ENCODE data around the gene AMOTL2. TPM values are rescaled to one million over a fixed set of nuclear protein-coding genes. Genes with fewer than 3 reads are reported as not detected.

AMOTL2 gene
- polyA plus RNA-seq, 1 of the 3 experiments (the other 2 are of a cell fraction): 185 TPM

GRCh38 chr3:134327594-134327975, 46.7 kb downstream of the AMOTL2 start (continued):
- peak; percentile 61; the same call in 1 of the 2 replicates for TF ChIP-seq FOSL2 (IDR thresholded peaks at IDR 0.05; ENCODE audit: borderline replicate concordance, low read depth)
- TF ChIP-seq NFIC (IDR thresholded peaks at IDR 0.05; ENCODE audit: borderline replicate concordance): no peak
- no peak for TF ChIP-seq USF2 (IDR thresholded peaks at IDR 0.05; ENCODE audit: borderline replicate concordance, low read depth, low read length)
- TF ChIP-seq GABPA (IDR thresholded peaks at IDR 0.05; ENCODE audit: low read depth): no peak
- no peak for TF ChIP-seq SMC3 (IDR thresholded peaks at IDR 0.05; ENCODE audit: low read depth, low read length)
- TF ChIP-seq NRF1 (IDR thresholded peaks at IDR 0.05; ENCODE audit: low read depth, low read length): no peak
- TF ChIP-seq EZH2phosphoT487 (IDR thresholded peaks at IDR 0.05; ENCODE audit: borderline replicate concordance, low read depth): no peak
- TF ChIP-seq EP300 (IDR thresholded peaks at IDR 0.05; ENCODE audit: borderline replicate concordance in 1 of 2, low read depth in 1 of 2, low read length in 1 of 2): peak in 1 of 2 experiments; percentile 51; a peak in 2 of 4 replicates
- TF ChIP-seq ELF1 (IDR thresholded peaks at IDR 0.05): no peak
- no peak for TF ChIP-seq SIN3A (IDR thresholded peaks at IDR 0.05; ENCODE audit: borderline replicate concordance, low read depth, low read length)
- no peak for TF ChIP-seq YY1 (IDR thresholded peaks at IDR 0.05; ENCODE audit: low read depth)
- no peak for TF ChIP-seq FOXJ3 (CRISPR knock-in tag; IDR thresholded peaks at IDR 0.05)
- no peak for TF ChIP-seq MXI1 (IDR thresholded peaks at IDR 0.05; ENCODE audit: low read depth, low read length)
- TF ChIP-seq MEF2A (IDR thresholded peaks at IDR 0.05; ENCODE audit: borderline replicate concordance, low read depth): no peak
- no peak for TF ChIP-seq RFX5 (IDR thresholded peaks at IDR 0.05; ENCODE audit: low read length)
- no peak for TF ChIP-seq MAX (IDR thresholded peaks at IDR 0.05; ENCODE audit: low read depth)
- peak; percentile 71 for TF ChIP-seq PBX3 (IDR thresholded peaks at IDR 0.05)
- no peak for TF ChIP-seq CHD2 (IDR thresholded peaks at IDR 0.05; ENCODE audit: low read length, partially characterized antibody)

- CTCF ChIA-PET: interaction anchor here (1.5 kb wide), 1 partner anchor 19 kb away, joined by 4 read pairs; no protein-coding TSS in a partner anchor
- H3K9ac ChIP-seq: peak overlapping the region; percentile 87
- peaks cover 5 to 71% of the 10 kb centered on the region in 2 experiments for H3K4me1 ChIP-seq (ENCODE audit: control insufficient read depth in 1 of 2, insufficient read depth in 2 of 2, low read depth in 1 of 2, low read length in 1 of 2)
- TF ChIP-seq TEAD4 (IDR thresholded peaks at IDR 0.05; ENCODE audit: borderline replicate concordance, insufficient read depth): peak; percentile 100
- TF ChIP-seq MEF2A (IDR thresholded peaks at IDR 0.05; ENCODE audit: borderline replicate concordance, low read depth): no peak
- TF ChIP-seq USF1 (IDR thresholded peaks at IDR 0.05; ENCODE audit: borderline replicate concordance, low read depth): no peak
- TF ChIP-seq FOXJ3 (CRISPR knock-in tag; IDR thresholded peaks at IDR 0.05): no peak
- TF ChIP-seq SMC3 (IDR thresholded peaks at IDR 0.05; ENCODE audit: low read depth, low read length): no peak
- peak; percentile 79; the same call in 1 of the 2 replicates for TF ChIP-seq SIN3A (IDR thresholded peaks at IDR 0.05; ENCODE audit: borderline replicate concordance, low read depth, low read length)
- TF ChIP-seq GATA2 (CRISPR knock-in tag; IDR thresholded peaks at IDR 0.05): no peak
- no peak for TF ChIP-seq USF2 (IDR thresholded peaks at IDR 0.05; ENCODE audit: borderline replicate concordance, low read depth, low read length)
- peak; percentile 88 for TF ChIP-seq RXRA (IDR thresholded peaks at IDR 0.05; ENCODE audit: borderline replicate concordance, low read depth)
- TF ChIP-seq FOSL2 (IDR thresholded peaks at IDR 0.05; ENCODE audit: borderline replicate concordance, low read depth): peak; percentile 95
- TF ChIP-seq MXI1 (IDR thresholded peaks at IDR 0.05; ENCODE audit: low read depth, low read length): no peak
- TF ChIP-seq RFX5 (IDR thresholded peaks at IDR 0.05; ENCODE audit: low read length): no peak
- no peak for TF ChIP-seq RAD21 (IDR thresholded peaks at IDR 0.05; ENCODE audit: low read length)
- TF ChIP-seq NRF1 (IDR thresholded peaks at IDR 0.05; ENCODE audit: low read depth, low read length): no peak
Measured at GRCh38 chr3:134326760-134327593, 47.3 kb downstream of the AMOTL2 start.

More at GRCh38 chr3:134326760-134327593, 47.3 kb downstream of the AMOTL2 start:
- Histone ChIP-seq H3K4me2 (peak overlapping the region; percentile 76), H3K27me3 (ENCODE audit: insufficient read depth) (no peaks in the 10 kb centered on the region), H3K36me3 (replicated peaks in 1 of 2; ENCODE audit: control insufficient read depth in 1 of 2, insufficient read depth in 2 of 2, low read length in 1 of 2) (no peaks in the 10 kb centered on the region), H2AFZ (ENCODE audit: low read depth) (no peak overlapping the region), H3K4me3 (ENCODE audit: low read depth in 2 of 2, low read length in 1 of 2) (no peak overlapping the region), H3K79me2 (ENCODE audit: insufficient read depth) (no peaks in the 10 kb centered on the region), H3K9me3 (no peaks in the 10 kb centered on the region), H3F3A (replicated peaks; ENCODE audit: insufficient read depth) (peaks cover 64% of the 10 kb centered on the region), H3K27ac (ENCODE audit: low read depth in 2 of 2, low read length in 1 of 2) (peak overlapping the region; percentile 85 to 99), H3K9me2 (no peaks in the 10 kb centered on the region), H4K20me1 (ENCODE audit: insufficient read depth) (no peaks in the 10 kb centered on the region)
- no peak for DNase-seq
- POLR2A ChIA-PET: no interaction called here
- 27% methylated on average over 9 of the region's 10 CpGs for WGBS (ENCODE audit: low lambda C conversion rate)

All from SK-N-SH (cell line).